LHCN-M2 (cell line): ENCODE results near the gene ERLIN1. TPM values are rescaled to one million over a fixed set of nuclear protein-coding genes. Genes with fewer than 3 reads are reported as not detected.
"Not testable (repeated sequence)": the region's sequence is repeated elsewhere in the genome, so short reads cannot be mapped to it uniquely, and the experiment has no call there.

Source experiments
- DNase-seq: peaks from one replicate; pipeline ENCODE4 v3.0.0-alpha.2; 2012; ENCODE audit warnings: low read depth
- total RNA-seq: library from RNA; depleted of rRNA; stranded (reverse); fragments of >200 nt; gene quantifications from 2 replicates; pipeline ENCODE4 v1.2.3, GENCODE V29; 2014

The ERLIN1 gene
- total RNA-seq, 1 experiment from 2014 or later: 75.7 TPM

DNA sequence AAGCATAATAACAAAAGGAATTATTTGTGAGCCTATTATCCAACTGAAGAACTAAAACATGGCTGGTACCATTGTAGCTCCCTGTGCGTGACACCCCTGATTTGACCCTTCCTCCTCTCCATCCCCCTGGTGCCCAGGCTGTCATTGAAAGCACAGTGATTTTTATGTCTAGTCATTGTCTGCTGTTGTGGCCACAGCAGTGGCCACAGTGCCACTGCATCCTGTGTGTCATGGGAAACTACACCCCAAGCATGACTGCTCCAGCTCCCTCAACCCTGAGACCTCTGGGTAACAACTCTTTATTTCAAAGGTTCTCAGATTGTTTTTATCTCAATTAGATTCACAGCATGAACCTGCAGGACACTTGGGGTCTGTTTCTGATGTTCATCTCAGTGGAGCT lies 52.0 kb downstream of the ERLIN1 start:
- no peak for DNase-seq

GRCh38 chr10:100132427-100132826 lies 53.4 kb downstream of the ERLIN1 start:
- no peak for DNase-seq

GRCh38 chr10:100131571-100131970 lies 54.3 kb downstream of the ERLIN1 start:
- no peak for DNase-seq

- peak; percentile 47 for DNase-seq
Observed at GRCh38 chr10:100130831-100131230, 55.0 kb downstream of the ERLIN1 start.

- no peak for DNase-seq
Observed at GRCh38 chr10:100129424-100129823, 56.4 kb downstream of the ERLIN1 start.

GRCh38 chr10:100128951-100129350 lies 56.9 kb downstream of the ERLIN1 start:
- no peak for DNase-seq

GRCh38 chr10:100125335-100125734 lies 60.5 kb downstream of the ERLIN1 start:
- DNase-seq: not testable (repeated sequence)

DNA sequence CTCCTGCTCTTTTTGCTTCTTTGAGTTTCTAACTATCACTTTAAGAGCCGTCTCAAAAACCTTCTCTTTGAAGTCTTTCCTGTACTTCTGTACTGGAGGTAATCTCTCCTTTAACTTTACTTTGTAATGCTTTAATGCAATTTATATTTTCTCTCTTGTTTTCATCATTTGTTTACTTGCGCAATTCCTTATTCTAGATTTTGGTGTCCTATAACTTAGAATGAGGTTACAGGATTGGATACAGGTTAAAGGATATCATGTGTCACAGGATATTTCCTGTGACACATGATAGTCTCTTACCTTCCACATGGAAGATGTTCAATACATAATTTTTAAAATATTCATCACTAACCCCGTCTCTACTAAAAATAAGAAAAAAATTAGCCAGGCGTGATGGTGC lies 61.7 kb downstream of the ERLIN1 start:
- no peak for DNase-seq

DNA sequence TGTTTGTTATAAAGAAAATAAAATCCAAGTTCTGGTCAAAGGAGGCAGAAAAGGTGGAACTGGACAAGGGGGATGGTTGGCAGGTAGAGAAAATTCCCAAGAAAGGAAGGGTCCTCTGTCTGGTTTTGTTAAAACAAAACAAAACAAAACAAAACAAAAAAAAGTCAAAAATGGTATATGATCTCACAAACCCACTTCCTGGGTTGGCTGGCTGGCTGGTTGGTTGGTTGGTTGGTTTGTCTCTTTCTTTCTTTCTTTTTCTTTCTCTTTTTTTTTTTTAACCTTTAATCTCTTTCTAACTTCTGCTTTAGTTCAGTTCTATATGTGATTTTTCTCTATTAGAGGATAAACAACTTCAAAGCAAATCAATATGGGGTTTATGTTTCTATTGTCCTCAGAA lies 63.0 kb downstream of the ERLIN1 start:
- no peak for DNase-seq

GRCh38 chr10:100120550-100120949 lies 65.3 kb downstream of the ERLIN1 start:
- no peak for DNase-seq

- DNase-seq: no peak
Observed at GRCh38 chr10:100119726-100120125, 66.1 kb downstream of the ERLIN1 start.

GRCh38 chr10:100114976-100115770 lies 70.7 kb downstream of the ERLIN1 start:
- no peak for DNase-seq

DNA sequence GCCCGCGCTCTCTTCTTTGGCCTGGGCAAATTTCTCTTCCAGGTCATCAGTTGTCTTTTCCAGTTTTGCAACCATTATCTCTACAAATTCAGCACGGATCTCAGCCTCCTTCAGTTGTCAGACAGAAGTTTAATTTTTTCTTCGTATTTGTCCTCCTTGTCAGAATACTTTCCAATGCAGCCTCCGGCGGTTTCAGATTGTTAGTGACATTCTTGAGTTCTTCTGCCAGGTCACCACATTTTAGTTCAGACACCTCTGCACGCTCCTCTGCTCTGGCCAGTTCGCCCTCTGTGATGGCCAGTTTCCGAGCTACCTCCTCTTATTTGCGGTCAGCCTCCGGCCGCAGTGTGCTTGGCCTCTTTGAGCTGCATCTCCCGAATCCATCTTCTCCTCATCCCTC lies 71.4 kb downstream of the ERLIN1 start:
- no peak for DNase-seq

DNA sequence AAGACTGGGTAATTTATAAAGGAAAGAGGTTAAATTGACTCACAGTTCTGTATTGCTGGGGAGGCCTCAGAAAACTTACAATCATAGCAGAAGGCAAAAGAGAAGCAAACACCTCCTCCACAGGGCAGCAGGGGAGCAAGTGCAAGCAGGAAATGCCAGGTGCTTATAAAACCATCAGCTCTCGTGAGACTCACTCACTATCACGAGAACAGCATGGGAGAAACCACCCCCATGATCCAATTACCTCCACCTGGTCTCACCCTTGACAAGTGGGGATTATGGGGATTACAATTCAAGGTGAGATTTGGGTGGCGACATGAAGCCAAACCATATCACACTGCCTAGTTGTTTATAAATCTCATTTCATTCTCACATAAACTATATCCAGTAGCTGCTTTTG lies 76.2 kb downstream of the ERLIN1 start:
- no peak for DNase-seq

DNA sequence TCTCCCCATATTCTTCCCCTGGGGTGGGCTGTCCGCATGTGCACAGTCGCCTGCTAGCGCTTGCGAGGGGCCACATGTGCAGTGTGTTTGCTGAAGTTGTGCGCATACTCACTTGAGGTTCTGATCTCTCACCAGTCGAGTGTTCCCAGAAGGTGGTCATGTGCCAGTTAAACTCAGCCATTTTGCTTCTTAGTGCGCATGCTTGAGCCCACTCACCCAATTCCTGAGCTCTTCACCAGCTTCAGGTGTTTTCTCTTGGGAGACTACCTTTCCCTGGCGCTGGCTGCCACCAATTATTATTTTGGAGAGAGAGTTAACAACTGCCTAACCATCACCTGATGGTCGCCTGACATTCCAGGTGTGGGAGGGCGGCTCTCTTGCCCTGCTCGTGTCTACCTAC lies 79.0 kb downstream of the ERLIN1 start:
- no peak for DNase-seq

DNA sequence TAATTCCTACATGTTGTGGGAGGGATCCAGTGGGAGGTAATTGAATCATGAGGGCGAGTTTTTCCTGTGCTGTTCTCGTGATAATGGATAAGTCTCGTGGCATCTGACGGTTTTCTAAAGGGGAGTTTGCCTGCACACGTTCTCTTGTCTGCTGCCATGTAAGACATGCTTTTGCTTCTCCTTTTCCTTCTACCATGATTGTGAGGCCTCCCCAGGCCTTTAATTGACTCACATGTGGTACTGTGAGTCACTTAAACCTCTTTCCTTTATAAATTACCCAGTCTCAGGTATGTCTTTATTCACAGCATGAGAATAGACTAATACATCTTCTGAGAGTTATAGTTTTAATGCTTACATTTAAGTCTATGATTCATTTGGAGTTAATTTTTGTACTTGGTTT lies 81.5 kb downstream of the ERLIN1 start:
- DNase-seq: no peak

- peak; percentile 18 for DNase-seq
Observed at GRCh38 chr10:100103581-100103980, 82.2 kb downstream of the ERLIN1 start.

- peak; percentile 36 for DNase-seq
Observed at GRCh38 chr10:100101192-100102076, 84.4 kb downstream of the ERLIN1 start.

DNA sequence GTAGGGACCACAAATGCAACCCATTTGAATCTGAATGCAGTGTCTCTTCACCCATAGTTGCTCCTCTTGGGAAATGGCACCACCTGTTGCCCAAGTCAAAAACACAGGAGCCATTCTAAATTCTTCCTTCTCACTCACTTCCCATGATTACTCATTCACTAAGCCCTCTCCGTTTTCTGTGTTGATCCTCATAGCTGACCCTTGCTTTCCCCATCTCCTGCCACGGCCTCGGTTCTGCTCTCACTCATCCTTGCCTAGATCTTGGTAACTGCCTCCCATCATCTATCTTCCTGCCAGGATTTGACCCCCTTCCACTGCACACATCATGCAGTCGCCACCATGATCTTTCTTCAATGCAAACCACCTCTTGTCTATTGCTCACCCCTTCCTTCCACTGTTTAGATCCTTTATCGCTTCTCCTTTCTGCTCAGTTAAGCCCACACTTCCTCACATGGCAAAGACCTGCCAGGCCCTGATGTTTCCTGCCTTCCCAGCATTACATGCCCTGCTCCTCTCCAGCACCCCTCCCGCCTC lies 85.1 kb downstream of the ERLIN1 start:
- DNase-seq: peak; percentile 76
